ENCODE data around the gene TMEM178A.
"Not testable (repeated sequence)": the region's sequence is repeated elsewhere in the genome, so short reads cannot be mapped to it uniquely, and the experiment has no call there.

TMEM178A gene

DNA sequence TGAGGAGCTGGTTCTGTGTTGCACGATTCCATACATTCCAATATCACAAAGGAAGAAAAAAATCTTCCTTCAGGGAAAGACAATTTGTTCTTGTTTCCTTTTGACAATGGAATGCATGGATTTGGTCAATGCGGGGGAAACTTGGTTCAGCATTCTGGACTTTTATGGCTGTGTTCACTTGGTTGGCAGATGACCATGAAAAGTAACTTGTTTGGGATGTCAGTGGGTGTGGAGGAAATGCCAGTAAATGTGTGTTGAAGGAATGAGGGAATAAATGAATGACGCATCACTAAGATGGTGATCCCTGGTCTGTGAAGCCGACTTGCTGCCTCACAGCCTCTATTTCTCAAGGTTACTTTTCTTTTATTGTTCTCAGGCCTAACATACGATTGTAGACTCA is 59.7 kb downstream of the TMEM178A start:
- TF ChIP-seq CTCF (IDR thresholded peaks at IDR 0.05; ENCODE audit: control insufficient read depth, extremely low read depth, insufficient read depth), result no peak
- no peak for DNase-seq (ENCODE audit: low read depth)
- no peak overlapping the region for H3K4me3 ChIP-seq (ENCODE audit: low read depth, low read length)

- not testable (repeated sequence) for DNase-seq (ENCODE audit: low read depth); H3K4me3 ChIP-seq (ENCODE audit: low read depth, low read length)
These were observed 62.4 kb downstream of the TMEM178A start for GRCh38 chr2:39728085-39728484.

DNA sequence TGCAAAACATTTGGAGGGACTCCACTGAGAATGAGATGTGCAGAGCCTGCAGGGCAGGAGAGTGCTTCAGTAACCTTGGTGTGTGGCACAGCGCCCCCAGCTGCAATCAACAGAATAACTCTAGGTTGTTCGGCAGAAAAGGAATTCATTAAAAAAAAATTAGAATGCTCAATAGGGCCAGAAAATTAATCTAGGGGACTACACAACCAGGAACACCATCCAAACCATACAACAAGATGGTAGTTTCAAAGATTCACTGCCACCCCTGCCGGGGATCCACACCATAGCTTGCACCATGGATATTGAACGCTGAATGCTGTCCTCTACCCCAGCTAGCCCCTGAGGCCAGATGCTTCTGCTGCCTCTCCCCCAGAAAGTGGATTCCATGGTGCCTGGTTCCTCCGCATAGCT is 63.2 kb downstream of the TMEM178A start:
- H3K4me3 ChIP-seq (ENCODE audit: low read depth, low read length), result no peak overlapping the region
- peak; percentile 47 for TF ChIP-seq CTCF (IDR thresholded peaks at IDR 0.05; ENCODE audit: control insufficient read depth, extremely low read depth, insufficient read depth)
- DNase-seq (ENCODE audit: low read depth), result no peak

DNA sequence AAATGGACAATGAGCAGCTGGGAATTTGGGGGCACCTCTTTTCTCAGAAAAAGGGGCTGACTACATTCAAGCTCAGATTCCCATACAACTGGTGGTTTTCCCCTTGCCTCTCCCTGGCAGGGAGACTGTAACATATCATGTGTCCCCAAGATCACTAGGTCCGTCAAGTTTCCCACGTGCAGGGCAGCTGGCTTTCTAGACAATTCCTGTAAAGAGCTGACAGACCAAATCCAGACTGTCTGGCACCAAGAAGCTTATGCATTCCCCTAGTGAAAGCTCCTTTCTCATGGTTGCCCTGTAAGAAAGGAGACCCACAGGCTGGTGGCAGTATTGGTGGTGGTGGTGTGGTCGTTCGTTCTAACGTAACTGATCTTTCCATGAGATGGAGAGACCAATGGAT is 64.6 kb downstream of the TMEM178A start:
- no peak for TF ChIP-seq CTCF (IDR thresholded peaks at IDR 0.05; ENCODE audit: control insufficient read depth, extremely low read depth, insufficient read depth)
- H3K4me3 ChIP-seq (ENCODE audit: low read depth, low read length), result no peak overlapping the region

DNA sequence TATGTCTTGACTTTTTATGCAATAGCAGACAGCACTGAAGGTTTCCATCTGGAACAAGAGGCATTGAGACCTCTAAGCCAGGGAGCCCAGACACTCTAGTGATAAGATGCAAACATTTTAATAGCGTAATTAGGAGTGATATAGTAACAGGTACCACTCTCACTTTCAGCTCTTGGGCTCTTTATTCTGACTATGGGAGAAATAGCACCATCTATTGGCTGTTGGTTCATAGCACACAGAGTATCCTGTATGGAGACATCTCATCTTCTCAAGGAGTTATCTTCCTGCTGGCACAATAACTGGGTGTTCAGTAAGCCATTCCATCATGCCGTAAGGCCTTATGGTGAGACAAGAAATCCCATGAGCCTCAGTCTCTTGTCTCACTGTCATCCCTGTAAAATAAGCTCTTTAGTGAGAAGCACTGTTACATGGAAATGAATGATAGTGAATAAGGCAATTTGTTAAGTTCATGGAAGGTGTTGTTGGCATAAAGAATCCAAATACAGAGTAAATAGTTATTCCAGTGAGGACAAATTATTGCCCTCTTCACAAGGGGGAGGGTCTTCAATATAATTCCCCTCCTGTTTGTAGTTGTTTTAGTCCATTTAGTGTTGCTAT is 65.1 kb downstream of the TMEM178A start:
- H3K4me3 ChIP-seq (ENCODE audit: low read depth, low read length), result no peak overlapping the region
- TF ChIP-seq CTCF (IDR thresholded peaks at IDR 0.05; ENCODE audit: control insufficient read depth, extremely low read depth, insufficient read depth), result peak; percentile 52
- no peak for DNase-seq (ENCODE audit: low read depth)

More for the DNA sequence above, 64.6 kb downstream of the TMEM178A start:
- no peak for DNase-seq (ENCODE audit: low read depth)

- TF ChIP-seq CTCF (IDR thresholded peaks at IDR 0.05; ENCODE audit: control insufficient read depth, extremely low read depth, insufficient read depth), result no peak
These were observed 65.8 kb downstream of the TMEM178A start for GRCh38 chr2:39731546-39731945.

GRCh38 chr2:39732482-39732881 is 66.8 kb downstream of the TMEM178A start:
- no peak overlapping the region for H3K4me3 ChIP-seq (ENCODE audit: low read depth, low read length)
- no peak for TF ChIP-seq CTCF (IDR thresholded peaks at IDR 0.05; ENCODE audit: control insufficient read depth, extremely low read depth, insufficient read depth)
- DNase-seq (ENCODE audit: low read depth), result no peak

More at GRCh38 chr2:39731546-39731945, 65.8 kb downstream of the TMEM178A start:
- no peak for DNase-seq (ENCODE audit: low read depth)
- H3K4me3 ChIP-seq (ENCODE audit: low read depth, low read length), result no peak overlapping the region

All from LNCaP clone FGC (cell line).